T-helper 17 cell (primary cell): Measurements from ENCODE around the gene COLQ. TPM values are rescaled to one million over a fixed set of nuclear protein-coding genes. Genes with fewer than 3 reads are reported as not detected.
"Not testable (repeated sequence)": the region's sequence is repeated elsewhere in the genome, so short reads cannot be mapped to it uniquely, and the experiment has no call there.

Experiments used
- ATAC-seq: fragments of 150-1000 bp; cut with Tn5 transposase; 2 replicates; pipeline ENCODE4 v1.10.0; 2021; ENCODE audit warnings: mild to moderate bottlenecking, moderate library complexity
- DNase-seq, 3 donors: peaks; one replicate each; pipeline versions ENCODE4 v3.0.0 to v3.0.0-alpha.2; 2020 to 2021
- H3K9me3 ChIP-seq: one replicate; pipeline ENCODE4 v1.7.0; 2013; ENCODE audit warnings: low read length, mild to moderate bottlenecking; ENCODE audit not compliant: control insufficient read depth, poor library complexity, severe bottlenecking
- H3K27ac Mint-ChIP-seq: one replicate; pipeline ENCODE4 v1.8.0; 2022; ENCODE audit warnings: mild to moderate bottlenecking, moderate library complexity, mixed read lengths
- H3K27me3 Mint-ChIP-seq: one replicate; pipeline ENCODE4 v1.8.0; 2022; ENCODE audit warnings: mixed read lengths
- H3K36me3 Mint-ChIP-seq: one replicate; pipeline ENCODE4 v1.8.0; 2022; ENCODE audit warnings: low read depth, mixed read lengths
- H3K4me1 Mint-ChIP-seq: one replicate; pipeline ENCODE4 v1.8.0; 2022; ENCODE audit warnings: mild to moderate bottlenecking, mixed read lengths
- H3K4me3 Mint-ChIP-seq: one replicate; pipeline ENCODE4 v1.8.0; 2022; ENCODE audit warnings: mild to moderate bottlenecking, moderate library complexity, mixed read lengths
- total RNA-seq, 4 donors: library from RNA in 2 of 4; stranded (reverse) in 2 of 4; gene quantifications; one replicate each; pipeline ENCODE4 v1.2.3 and lab custom pipeline; 2022 to 2026

Gene COLQ
- total RNA-seq, 2 donors from 2014 or later: 10.8 to 11.1 TPM

DNA sequence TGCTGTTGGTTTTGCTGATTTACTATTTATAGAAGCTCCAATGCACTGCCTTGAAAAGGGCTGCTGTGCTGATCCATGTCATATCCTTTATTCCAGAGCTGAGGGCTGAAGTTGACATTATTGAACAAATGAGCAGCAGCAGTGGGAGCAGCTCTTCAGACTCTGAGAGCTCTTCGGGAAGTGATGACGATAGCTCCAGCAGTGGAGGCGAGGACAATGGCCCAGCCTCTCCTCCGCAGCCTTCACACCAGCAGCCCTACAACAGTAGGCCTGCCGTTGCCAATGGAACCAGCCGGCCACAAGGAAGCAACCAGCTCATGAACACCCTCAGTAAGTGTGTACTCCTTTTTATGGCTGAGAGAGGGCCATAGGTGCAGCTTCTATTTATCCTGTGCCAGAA, 85.3 kb downstream of the COLQ start:
- Mint-ChIP-seq H3K27ac (no peak overlapping the region), H3K4me1 (peaks cover 13% of the 10 kb centered on the region), H3K27me3 (no peaks in the 10 kb centered on the region), H3K4me3 (no peak overlapping the region), H3K36me3 (peaks cover 6% of the 10 kb centered on the region)
- DNase-seq: no peak
- no peaks in the 10 kb centered on the region for H3K9me3 ChIP-seq
- no peak for ATAC-seq

DNA sequence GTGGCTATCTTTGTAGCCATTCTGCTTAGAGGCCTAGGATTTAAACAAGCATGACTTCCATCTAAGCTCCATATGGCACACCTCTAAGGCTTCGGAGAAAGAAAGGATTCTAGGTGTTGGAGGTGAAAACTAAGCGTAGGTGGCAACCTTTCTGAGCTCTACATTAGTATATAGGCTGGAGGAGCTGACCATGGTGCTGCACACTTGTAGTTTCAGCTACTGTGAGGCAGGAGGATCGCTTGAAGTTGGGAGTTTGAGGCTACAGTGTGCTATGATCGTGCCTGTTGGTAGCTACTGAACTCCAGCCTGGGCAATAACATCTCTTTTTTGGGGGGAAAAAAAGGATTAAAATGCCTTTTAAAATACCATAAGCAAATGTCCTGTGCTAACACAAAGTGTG, 86.8 kb downstream of the COLQ start:
- peaks cover 3% of the 10 kb centered on the region for H3K36me3 Mint-ChIP-seq
- H3K4me3 Mint-ChIP-seq: no peak overlapping the region
- no peaks in the 10 kb centered on the region for H3K27me3 Mint-ChIP-seq
- ATAC-seq (no peak), DNase-seq (no peak)
- H3K9me3 ChIP-seq: no peaks in the 10 kb centered on the region
- peaks cover 16% of the 10 kb centered on the region for H3K4me1 Mint-ChIP-seq
- no peak overlapping the region for H3K27ac Mint-ChIP-seq

DNA sequence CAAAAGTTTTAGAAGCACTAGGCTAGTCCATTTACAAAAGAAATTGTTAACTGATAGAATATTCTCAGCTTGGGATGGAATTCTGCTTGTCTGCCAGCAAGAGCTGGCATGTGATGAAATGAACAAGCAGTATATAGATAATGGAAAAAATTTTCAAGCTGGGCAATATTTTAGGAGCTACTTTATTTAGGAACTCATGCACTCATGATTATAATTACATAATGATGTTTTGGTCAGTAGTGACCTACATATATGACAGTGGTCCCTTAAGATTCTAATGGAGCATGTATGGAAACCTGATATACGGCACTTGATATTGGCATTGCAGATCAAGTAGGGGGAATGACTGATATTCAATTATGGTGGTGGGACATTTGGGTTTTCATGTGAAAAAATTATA, 88.0 kb downstream of the COLQ start:
- no peak for DNase-seq
- Mint-ChIP-seq H3K4me1 (peaks cover 22% of the 10 kb centered on the region), H3K27me3 (no peaks in the 10 kb centered on the region), H3K27ac (no peak overlapping the region), H3K36me3 (peaks cover 3% of the 10 kb centered on the region), H3K4me3 (no peak overlapping the region)
- no peaks in the 10 kb centered on the region for H3K9me3 ChIP-seq
- no peak for ATAC-seq

DNA sequence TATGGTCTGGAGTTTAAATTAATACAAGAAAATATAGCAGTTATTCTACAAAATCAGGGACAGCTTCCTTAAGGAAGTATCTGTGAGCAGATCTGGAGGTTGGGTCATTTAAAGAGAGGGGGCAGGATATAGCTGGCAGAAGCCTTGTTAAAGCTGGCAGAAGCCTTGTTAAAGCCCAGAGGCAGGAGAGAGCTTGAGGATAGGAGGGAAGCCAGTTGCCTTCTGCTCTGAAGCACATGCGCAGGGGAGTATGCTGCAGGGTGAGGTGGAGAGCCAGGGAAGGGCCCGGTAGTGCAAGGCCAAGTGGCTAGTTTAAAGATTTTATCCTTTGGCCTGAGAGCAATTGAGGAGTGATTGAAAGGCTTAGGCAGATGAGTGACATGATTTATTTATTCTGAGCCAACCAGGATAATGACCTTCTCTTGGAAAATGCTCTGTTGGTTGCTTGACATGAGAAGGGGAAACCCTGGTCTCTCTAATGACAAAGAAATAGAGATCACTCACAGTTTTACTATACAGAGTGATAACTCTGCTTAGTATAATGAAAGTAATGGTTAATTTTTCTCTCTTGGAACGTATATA, 90.2 kb downstream of the COLQ start:
- H3K4me3 Mint-ChIP-seq: peak overlapping the region; percentile 12
- no peaks in the 10 kb centered on the region for H3K27me3 Mint-ChIP-seq
- H3K36me3 Mint-ChIP-seq: peaks cover 8% of the 10 kb centered on the region
- H3K9me3 ChIP-seq: no peaks in the 10 kb centered on the region
- DNase-seq (no peak), ATAC-seq (no peak)
- H3K4me1 Mint-ChIP-seq: peaks cover 36% of the 10 kb centered on the region
- H3K27ac Mint-ChIP-seq: peak overlapping the region; percentile 41

DNA sequence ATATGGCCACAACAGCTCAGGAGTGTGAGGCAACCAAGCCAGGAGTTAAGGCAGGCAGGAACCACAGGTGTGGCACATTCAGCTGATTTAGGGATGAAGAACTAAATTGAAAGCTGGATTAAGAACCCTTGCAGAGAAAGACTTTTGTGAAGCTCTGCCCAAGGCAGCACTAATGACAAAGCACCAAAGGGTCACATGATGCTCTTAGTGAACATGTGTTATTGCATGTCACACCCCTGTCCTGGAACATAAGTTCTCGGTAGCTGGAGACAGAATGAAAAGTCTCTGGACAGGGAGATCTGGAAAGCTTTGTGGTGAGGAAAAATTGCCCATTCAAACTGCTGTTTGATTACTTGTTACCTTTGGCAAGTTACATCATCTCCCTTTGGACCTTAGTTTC, 90.9 kb downstream of the COLQ start:
- H3K4me3 Mint-ChIP-seq: no peak overlapping the region
- H3K36me3 Mint-ChIP-seq: peaks cover 8% of the 10 kb centered on the region
- no peak for DNase-seq
- peaks cover 44% of the 10 kb centered on the region for H3K4me1 Mint-ChIP-seq
- no peaks in the 10 kb centered on the region for H3K27me3 Mint-ChIP-seq
- H3K27ac Mint-ChIP-seq: peak overlapping the region; percentile 67
- no peaks in the 10 kb centered on the region for H3K9me3 ChIP-seq
- ATAC-seq: no peak

DNA sequence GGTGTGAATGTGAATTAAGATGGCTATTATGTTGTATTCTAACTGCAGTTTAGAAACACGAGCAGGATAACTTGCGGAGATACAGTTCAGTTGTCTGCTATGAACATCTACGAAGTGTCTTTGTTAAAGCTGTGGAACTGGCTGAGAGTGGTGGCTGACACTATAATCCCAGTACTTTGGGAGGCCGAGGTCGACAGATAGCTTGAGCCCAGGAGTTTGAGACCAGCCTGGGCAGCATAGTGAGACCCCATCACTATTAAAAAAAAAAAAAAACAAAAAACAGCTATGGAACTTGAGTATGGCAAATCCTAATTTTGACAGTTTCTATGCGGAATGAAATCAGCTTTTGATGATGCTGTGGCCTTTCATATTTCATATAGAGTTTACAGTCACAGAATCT, 92.4 kb downstream of the COLQ start:
- H3K9me3 ChIP-seq: no peaks in the 10 kb centered on the region
- Mint-ChIP-seq H3K36me3 (peaks cover 10% of the 10 kb centered on the region), H3K27me3 (no peaks in the 10 kb centered on the region), H3K27ac (peak overlapping the region; percentile 100), H3K4me1 (peaks cover 47% of the 10 kb centered on the region), H3K4me3 (peak overlapping the region; percentile 99)
- DNase-seq (no peak), ATAC-seq (no peak)

DNA sequence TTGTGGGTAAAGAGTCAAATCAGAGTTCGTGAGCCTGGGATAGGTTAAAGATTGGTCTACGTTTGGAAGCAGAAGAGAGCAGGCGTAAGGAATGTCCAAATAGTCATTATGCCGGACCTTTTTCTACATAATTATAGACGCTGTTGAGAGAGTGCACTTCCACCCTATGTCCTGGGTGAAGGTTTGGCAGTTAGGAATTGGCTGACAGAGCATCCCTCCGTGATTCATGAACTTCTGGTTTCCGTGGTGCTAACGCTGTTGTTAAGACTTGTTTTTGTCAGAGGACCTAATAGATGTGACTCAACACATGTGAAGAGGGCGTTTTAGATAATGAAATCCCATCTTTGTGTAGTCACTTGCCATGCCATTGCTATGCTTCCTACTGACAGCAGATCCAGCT, 93.0 kb downstream of the COLQ start:
- H3K36me3 Mint-ChIP-seq: peaks cover 10% of the 10 kb centered on the region
- DNase-seq: no peak
- peaks cover 45% of the 10 kb centered on the region for H3K4me1 Mint-ChIP-seq
- H3K27ac Mint-ChIP-seq: peak overlapping the region; percentile 100
- peak overlapping the region; percentile 99 for H3K4me3 Mint-ChIP-seq
- H3K27me3 Mint-ChIP-seq: no peaks in the 10 kb centered on the region
- ATAC-seq: peak; percentile 42
- no peaks in the 10 kb centered on the region for H3K9me3 ChIP-seq

DNA sequence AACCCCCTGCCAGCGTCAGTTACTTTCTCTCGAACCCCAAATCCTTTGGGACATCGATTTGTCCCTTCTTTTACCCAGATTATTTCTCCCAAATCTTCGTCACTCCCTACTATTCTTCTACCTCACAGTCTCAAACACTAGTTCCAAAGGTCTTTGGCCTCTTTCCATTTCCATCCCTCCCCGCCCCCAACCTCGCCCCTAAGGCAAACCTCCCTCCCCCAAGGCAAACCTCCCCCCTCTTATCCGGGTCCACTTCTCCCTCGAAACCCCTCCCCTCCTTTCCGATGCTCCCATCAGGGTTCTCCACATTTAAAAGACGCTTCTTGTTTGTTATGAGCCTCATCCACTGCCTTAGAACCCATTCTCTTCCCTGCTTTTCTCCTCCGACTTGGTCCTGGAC, 93.5 kb downstream of the COLQ start:
- H3K4me3 Mint-ChIP-seq: peak overlapping the region; percentile 99
- no peaks in the 10 kb centered on the region for H3K27me3 Mint-ChIP-seq
- no peaks in the 10 kb centered on the region for H3K9me3 ChIP-seq
- peaks cover 10% of the 10 kb centered on the region for H3K36me3 Mint-ChIP-seq
- H3K27ac Mint-ChIP-seq: peak overlapping the region; percentile 100
- no peak for ATAC-seq
- H3K4me1 Mint-ChIP-seq: peaks cover 44% of the 10 kb centered on the region
- DNase-seq: no peak

DNA sequence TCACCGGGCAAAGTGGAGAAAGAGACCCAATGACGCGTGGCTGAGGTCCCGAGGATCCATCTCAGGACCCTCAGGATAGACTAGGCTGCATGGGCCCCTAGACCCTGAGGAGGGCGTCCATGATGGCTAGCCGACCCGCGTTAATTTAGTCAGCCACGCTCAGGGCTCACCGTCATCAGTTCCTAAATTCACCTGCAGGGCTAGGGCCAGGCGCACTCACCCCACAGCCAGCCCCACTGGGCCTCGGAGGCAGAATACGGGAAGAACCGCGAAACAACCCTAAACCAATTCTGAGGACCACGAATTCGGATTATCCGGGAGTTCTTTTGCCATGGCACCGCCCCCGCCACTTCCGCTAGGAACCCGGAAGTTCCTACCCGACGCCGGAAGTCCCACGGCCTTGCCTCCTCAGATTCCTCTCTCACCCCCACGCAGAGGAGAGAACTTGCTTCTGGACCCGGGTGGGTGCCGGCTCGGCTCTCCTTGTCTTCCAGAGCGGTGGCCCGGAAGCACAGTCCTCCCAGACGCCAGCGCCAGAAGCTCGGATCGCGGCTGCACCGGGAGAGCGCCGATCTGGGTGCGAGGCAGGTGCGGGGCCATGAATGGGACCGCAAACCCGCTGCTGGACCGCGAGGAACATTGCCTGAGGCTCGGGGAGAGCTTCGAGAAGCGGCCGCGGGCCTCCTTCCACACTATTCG, 94.2 kb downstream of the COLQ start, which contains the start of the genes EAF1 and METTL6:
TSS of gene EAF1 (plus strand) at position 417 of the 699 bp plus-strand sequence. CDS start at position 599, 182 bp downstream.
TSS of gene METTL6 (minus strand) at position 363 of the 699 bp plus-strand sequence. CDS start 1,033 bp downstream, outside the sequence.
- Mint-ChIP-seq H3K4me3 (peak within 1 kb of the TSS; percentile 99), H3K4me1 (peaks cover 47% of the 10 kb centered on the region), H3K36me3 (peaks cover 10% of the 10 kb centered on the region)

DNA sequence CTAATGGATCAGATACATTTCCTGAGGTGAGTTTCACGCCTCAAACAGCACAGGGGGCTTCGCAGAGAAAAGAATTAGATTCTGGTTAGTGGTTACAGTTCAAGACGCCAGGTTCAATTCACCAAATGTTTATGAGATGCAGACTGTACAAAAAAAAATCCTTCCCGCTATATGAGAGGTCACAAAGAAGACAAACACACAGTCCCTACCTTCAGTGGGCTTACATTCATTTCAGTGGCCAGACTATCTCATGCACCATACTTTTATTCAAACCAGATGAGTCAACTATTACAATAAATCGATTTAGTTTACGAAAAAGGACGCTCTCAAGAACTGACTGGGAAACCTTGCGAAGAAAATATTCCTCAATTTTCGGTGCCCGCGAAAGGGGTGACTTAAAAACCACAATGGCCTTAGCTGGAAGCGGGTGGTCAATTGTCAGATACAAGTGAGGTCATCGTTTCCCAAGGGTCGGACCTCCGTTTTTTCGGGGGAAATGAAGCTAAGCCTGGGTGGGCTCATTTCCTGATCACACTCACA, 94.9 kb downstream of the COLQ start:
- no peak for DNase-seq
- peaks cover 44% of the 10 kb centered on the region for H3K4me1 Mint-ChIP-seq

More for the DNA sequence above, 94.2 kb downstream of the COLQ start, which contains the start of the genes EAF1 and METTL6:
- DNase-seq (peak; percentile 63 to 76 (median 73)), ATAC-seq (peak; percentile 87)
- no peaks in the 10 kb centered on the region for H3K9me3 ChIP-seq
- H3K27ac Mint-ChIP-seq: peak within 1 kb of the TSS; percentile 100
- no peaks in the 10 kb centered on the region for H3K27me3 Mint-ChIP-seq

DNA sequence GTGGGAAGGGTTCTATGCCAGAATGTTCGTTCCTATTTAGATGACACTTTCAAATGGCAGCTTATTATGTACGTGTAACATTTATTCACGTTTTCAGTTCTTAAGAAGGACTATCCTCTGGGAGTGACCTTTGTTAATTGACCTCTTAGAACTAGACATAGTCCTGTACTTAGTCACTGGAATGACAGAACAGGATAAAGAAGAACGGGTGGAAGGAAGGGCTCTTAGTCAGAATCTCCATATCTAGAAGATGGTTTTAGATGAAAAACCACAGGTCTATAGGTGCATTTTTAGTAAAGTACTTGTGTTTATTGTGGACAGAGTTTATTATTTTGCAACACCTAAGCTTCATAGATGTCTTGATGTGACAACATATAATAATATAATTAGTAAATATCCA, 100.6 kb downstream of the COLQ start:
- Mint-ChIP-seq H3K27me3 (no peaks in the 10 kb centered on the region), H3K4me3 (no peak overlapping the region), H3K4me1 (peaks cover 14% of the 10 kb centered on the region), H3K27ac (no peak overlapping the region), H3K36me3 (peaks cover 3% of the 10 kb centered on the region)
- no peaks in the 10 kb centered on the region for H3K9me3 ChIP-seq
- ATAC-seq (no peak), DNase-seq (no peak)

More for the DNA sequence above, 94.9 kb downstream of the COLQ start:
- peak overlapping the region; percentile 99 for H3K4me3 Mint-ChIP-seq
- H3K27me3 Mint-ChIP-seq: no peaks in the 10 kb centered on the region
- ATAC-seq: no peak
- peak overlapping the region; percentile 100 for H3K27ac Mint-ChIP-seq
- H3K36me3 Mint-ChIP-seq: peaks cover 10% of the 10 kb centered on the region
- H3K9me3 ChIP-seq: no peaks in the 10 kb centered on the region

DNA sequence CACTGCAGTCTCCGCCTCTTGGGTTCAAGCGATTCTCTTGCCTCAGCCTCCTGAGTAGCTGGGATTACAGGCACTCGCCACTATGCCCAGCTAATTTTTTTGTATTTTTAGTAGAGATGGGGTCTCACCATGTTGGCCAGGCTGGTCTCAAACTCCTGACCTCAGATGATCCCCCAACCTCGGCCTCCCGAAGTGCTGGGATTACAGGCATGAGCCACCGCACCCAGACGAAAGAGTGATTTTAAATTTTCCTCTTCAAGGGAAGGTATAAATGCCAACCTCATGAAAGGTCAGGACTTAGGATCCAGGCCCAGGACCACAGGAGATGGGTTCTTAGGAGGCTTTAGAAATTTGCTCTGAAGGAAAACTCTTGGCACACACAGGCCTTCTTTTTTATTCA, 110.5 kb downstream of the COLQ start:
- DNase-seq, H3K9me3 ChIP-seq, H3K27me3 Mint-ChIP-seq, H3K4me1 Mint-ChIP-seq, H3K4me3 Mint-ChIP-seq, H3K36me3 Mint-ChIP-seq, H3K27ac Mint-ChIP-seq, ATAC-seq: not testable (repeated sequence)

DNA sequence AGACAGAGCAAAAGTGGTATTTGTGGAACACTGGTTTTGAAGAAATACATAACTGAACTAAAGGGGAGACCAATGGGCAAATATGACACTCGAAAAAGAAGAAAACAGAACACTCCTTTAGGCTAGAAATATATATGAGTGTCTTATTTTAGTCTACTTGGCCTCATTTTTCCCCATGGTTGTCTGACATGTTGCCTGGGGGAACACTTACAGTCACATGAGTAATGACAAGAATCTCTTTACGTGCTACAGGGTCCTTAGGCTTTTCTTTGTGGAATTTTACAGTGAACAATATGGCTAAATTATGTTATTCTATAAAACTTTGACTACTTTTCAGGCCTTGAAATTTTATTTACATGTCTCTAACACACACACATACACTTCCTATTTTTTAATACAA, 111.7 kb downstream of the COLQ start:
- Mint-ChIP-seq H3K4me1 (peaks cover 4% of the 10 kb centered on the region), H3K4me3 (no peak overlapping the region), H3K27me3 (no peaks in the 10 kb centered on the region), H3K27ac (no peak overlapping the region), H3K36me3 (no peaks in the 10 kb centered on the region)
- H3K9me3 ChIP-seq: no peaks in the 10 kb centered on the region
- ATAC-seq (no peak), DNase-seq (no peak)
